GM12892 (cell line): ENCODE data around the gene PPP4R2.

Experiments
- DNase-seq: peaks from one replicate; pipeline ENCODE4 v3.0.0; 2011; ENCODE audit not compliant: insufficient read length
- FAIRE-seq: peaks from 2 replicates; lab custom pipeline; 2011; peaks lifted over from hg19 to GRCh38; lab: Jason Lieb, UNC
- POLR2A ChIP-seq: IDR thresholded peaks from 2 replicates; pipeline ENCODE4 v1.6.1; 2011; ENCODE audit warnings: low read depth, low read length, control low read depth
- POLR2AphosphoS5 ChIP-seq: IDR thresholded peaks from 2 replicates; pipeline ENCODE4 v1.6.1; 2011; ENCODE audit warnings: low read depth, low read length, control low read depth
- TAF1 ChIP-seq: IDR thresholded peaks from 2 replicates; pipeline ENCODE4 v1.6.1; 2011; ENCODE audit warnings: low read depth, mild to moderate bottlenecking, control low read depth, low read length, borderline replicate concordance

Gene PPP4R2

GRCh38 chr3:72964633-72965032 is 32.0 kb upstream of the PPP4R2 start:
- TF ChIP-seq POLR2A (no peak), TAF1 (no peak), POLR2AphosphoS5 (no peak)
- no peak for DNase-seq

GRCh38 chr3:72968266-72968664 is 28.3 kb upstream of the PPP4R2 start:
- no peak for DNase-seq
- no peak for FAIRE-seq
- TF ChIP-seq POLR2A (no peak), TAF1 (no peak), POLR2AphosphoS5 (no peak)

More at GRCh38 chr3:72964633-72965032, 32.0 kb upstream of the PPP4R2 start:
- FAIRE-seq: peak; percentile 17

GRCh38 chr3:72969766-72970165 is 26.8 kb upstream of the PPP4R2 start:
- no peak for DNase-seq
- FAIRE-seq: no peak
- TF ChIP-seq TAF1: no peak

- TF ChIP-seq TAF1 (no peak), POLR2AphosphoS5 (no peak), POLR2A (no peak)
- DNase-seq (no peak), FAIRE-seq (no peak)
These were observed 25.7 kb upstream of the PPP4R2 start for GRCh38 chr3:72970942-72971341.

- DNase-seq (no peak), FAIRE-seq (peak; percentile 54)
- TF ChIP-seq POLR2A (no peak), TAF1 (no peak), POLR2AphosphoS5 (no peak)
These were observed 23.9 kb upstream of the PPP4R2 start for GRCh38 chr3:72972706-72973030.

GRCh38 chr3:72973031-72973723 is 23.4 kb upstream of the PPP4R2 start:
- no peak for TF ChIP-seq POLR2AphosphoS5
- TF ChIP-seq POLR2A: no peak
- TF ChIP-seq TAF1: no peak
- DNase-seq: no peak
- FAIRE-seq: peak; percentile 27

GRCh38 chr3:72973786-72974185 is 22.8 kb upstream of the PPP4R2 start:
- no peak for DNase-seq
- no peak for TF ChIP-seq POLR2AphosphoS5
- no peak for FAIRE-seq

GRCh38 chr3:72974956-72975355 is 21.7 kb upstream of the PPP4R2 start:
- no peak for DNase-seq
- FAIRE-seq: peak; percentile 46
- TF ChIP-seq POLR2AphosphoS5: no peak
- no peak for TF ChIP-seq TAF1
- TF ChIP-seq POLR2A: no peak

GRCh38 chr3:72976281-72976741 is 20.3 kb upstream of the PPP4R2 start:
- TF ChIP-seq POLR2A: no peak
- TF ChIP-seq POLR2AphosphoS5: no peak
- no peak for TF ChIP-seq TAF1
- DNase-seq (no peak), FAIRE-seq (peak; percentile 74)

- peak; percentile 78 for FAIRE-seq
- TF ChIP-seq POLR2AphosphoS5 (no peak), TAF1 (no peak), POLR2A (no peak)
- DNase-seq: no peak
These were observed 19.4 kb upstream of the PPP4R2 start for GRCh38 chr3:72977060-72977808.

- no peak for FAIRE-seq
- TF ChIP-seq POLR2A (no peak), POLR2AphosphoS5 (no peak), TAF1 (no peak)
- DNase-seq: no peak
These were observed 13.8 kb upstream of the PPP4R2 start for GRCh38 chr3:72982609-72983366.
